Stimulated activated naive B cell treated with anti-CD40 and anti-IgM and Interleukin-4, amounts not matched to agents 10 μg/mL and 1 μg/mL and 100 μg/mL, for 72 hours (primary cell): ENCODE measurements around the gene ITPA.

Experiments used
- ATAC-seq, 2 donors: fragments of 150-1000 bp; cut with Tn5 transposase; replicated peaks; 2 replicates each; pipeline ENCODE4 v1.10.0; 2021; ENCODE audit warnings: moderate library complexity in 1 of 2
- DNase-seq: peaks from one replicate; pipeline ENCODE4 v3.0.0; 2021
- H3K27ac Mint-ChIP-seq: one replicate; pipeline ENCODE4 v1.8.0; 2022; ENCODE audit warnings: mild to moderate bottlenecking, mixed read lengths
- H3K27me3 Mint-ChIP-seq, 2 donors: one replicate each; pipeline ENCODE4 v1.8.0; 2022; ENCODE audit warnings: mixed read lengths in 2 of 2
- H3K36me3 Mint-ChIP-seq, 2 donors: one replicate each; pipeline ENCODE4 v1.8.0; 2022; ENCODE audit warnings: mixed read lengths in 2 of 2, mild to moderate bottlenecking in 1 of 2
- H3K4me1 Mint-ChIP-seq, 2 donors: one replicate each; pipeline ENCODE4 v1.8.0; 2022; ENCODE audit warnings: mixed read lengths in 2 of 2, mild to moderate bottlenecking in 1 of 2
- H3K4me3 Mint-ChIP-seq, 2 donors: one replicate each; pipeline ENCODE4 v1.8.0; 2022; ENCODE audit warnings: mild to moderate bottlenecking in 2 of 2, mixed read lengths in 2 of 2, moderate library complexity in 1 of 2
- H3K9me3 Mint-ChIP-seq, 2 donors: one replicate each; pipeline ENCODE4 v1.8.0; 2022; ENCODE audit warnings: mixed read lengths in 2 of 2, mild to moderate bottlenecking in 1 of 2

ITPA gene

GRCh38 chr20:3235666-3236324 lies 26.5 kb downstream of the ITPA start:
- H3K4me3 Mint-ChIP-seq = no peak overlapping the region
- H3K27me3 Mint-ChIP-seq = peaks cover 45 to 52% of the 10 kb centered on the region in 2 donors

GRCh38 chr20:3237011-3237957 lies 28.0 kb downstream of the ITPA start:
- peaks cover 56 to 65% of the 10 kb centered on the region in 2 donors for H3K27me3 Mint-ChIP-seq
- H3K9me3 Mint-ChIP-seq = no peaks in the 10 kb centered on the region
- ATAC-seq (no peak), DNase-seq (no peak)
- H3K4me1 Mint-ChIP-seq = peaks cover 8 to 22% of the 10 kb centered on the region in 2 donors
- H3K27ac Mint-ChIP-seq = no peak overlapping the region
- no peaks in the 10 kb centered on the region for H3K36me3 Mint-ChIP-seq
- peak overlapping the region; percentile 81 to 84 for H3K4me3 Mint-ChIP-seq

More at GRCh38 chr20:3235666-3236324, 26.5 kb downstream of the ITPA start:
- Mint-ChIP-seq H3K9me3 (no peaks in the 10 kb centered on the region), H3K4me1 (peaks cover 8 to 17% of the 10 kb centered on the region in 2 donors), H3K27ac (no peak overlapping the region), H3K36me3 (no peaks in the 10 kb centered on the region)
- no peak for ATAC-seq
- DNase-seq = no peak

GRCh38 chr20:3237958-3238615 lies 28.8 kb downstream of the ITPA start:
- peaks cover 58 to 69% of the 10 kb centered on the region in 2 donors for H3K27me3 Mint-ChIP-seq
- H3K9me3 Mint-ChIP-seq = no peaks in the 10 kb centered on the region
- no peak overlapping the region for H3K27ac Mint-ChIP-seq
- H3K4me1 Mint-ChIP-seq = peaks cover 8 to 22% of the 10 kb centered on the region in 2 donors
- DNase-seq (no peak), ATAC-seq (peak; percentile 26 to 33)
- no peaks in the 10 kb centered on the region for H3K36me3 Mint-ChIP-seq
- H3K4me3 Mint-ChIP-seq = peak overlapping the region; percentile 81 to 84

GRCh38 chr20:3238616-3239025 lies 29.3 kb downstream of the ITPA start:
- Mint-ChIP-seq H3K9me3 (no peaks in the 10 kb centered on the region), H3K4me1 (peaks cover 8 to 22% of the 10 kb centered on the region in 2 donors), H3K4me3 (peak overlapping the region; percentile 81 to 84), H3K27ac (no peak overlapping the region), H3K36me3 (no peaks in the 10 kb centered on the region), H3K27me3 (peaks cover 60 to 73% of the 10 kb centered on the region in 2 donors)
- DNase-seq (no peak), ATAC-seq (peak; percentile 67 to 70)

GRCh38 chr20:3239026-3239866 lies 29.9 kb downstream of the ITPA start, which contains the start of gene SLC4A11:
Gene SLC4A11 (minus strand): TSS chr20:3239190. CDS start chr20:3239137, 53 bp downstream.
- DNase-seq (no peak), ATAC-seq (peak; percentile 69 to 74)
- Mint-ChIP-seq H3K4me3 (peak within 1 kb of the TSS; percentile 88 to 92), H3K36me3 (no peaks in the 10 kb centered on the region), H3K27ac (peak within 1 kb of the TSS; percentile 84), H3K4me1 (peaks cover 8 to 22% of the 10 kb centered on the region in 2 donors), H3K9me3 (no peaks in the 10 kb centered on the region), H3K27me3 (peaks cover 64 to 79% of the 10 kb centered on the region in 2 donors)

- H3K27me3 Mint-ChIP-seq = peaks cover 62 to 85% of the 10 kb centered on the region in 2 donors
Observed at GRCh38 chr20:3239867-3240775, 30.8 kb downstream of the ITPA start.

GRCh38 chr20:3240776-3241363 lies 31.6 kb downstream of the ITPA start:
- Mint-ChIP-seq H3K27me3 (peaks cover 57 to 79% of the 10 kb centered on the region in 2 donors), H3K27ac (no peak overlapping the region), H3K4me3 (no peak overlapping the region), H3K36me3 (no peaks in the 10 kb centered on the region), H3K4me1 (peaks cover 8 to 22% of the 10 kb centered on the region in 2 donors), H3K9me3 (no peaks in the 10 kb centered on the region)
- no peak for ATAC-seq
- DNase-seq = no peak

More at GRCh38 chr20:3239867-3240775, 30.8 kb downstream of the ITPA start:
- DNase-seq (no peak), ATAC-seq (no peak)
- no peaks in the 10 kb centered on the region for H3K9me3 Mint-ChIP-seq
- peaks cover 8 to 22% of the 10 kb centered on the region in 2 donors for H3K4me1 Mint-ChIP-seq
- H3K4me3 Mint-ChIP-seq = peak overlapping the region; percentile 88 to 92
- no peaks in the 10 kb centered on the region for H3K36me3 Mint-ChIP-seq
- H3K27ac Mint-ChIP-seq = peak overlapping the region; percentile 84

- Mint-ChIP-seq H3K27me3 (peaks cover 48 to 73% of the 10 kb centered on the region in 2 donors), H3K27ac (no peak overlapping the region), H3K36me3 (no peaks in the 10 kb centered on the region), H3K4me1 (peaks cover 8 to 22% of the 10 kb centered on the region in 2 donors), H3K4me3 (no peak overlapping the region), H3K9me3 (no peaks in the 10 kb centered on the region)
- DNase-seq = no peak
- no peak for ATAC-seq
Observed at GRCh38 chr20:3242172-3242692, 32.9 kb downstream of the ITPA start.

GRCh38 chr20:3243718-3244358 lies 34.5 kb downstream of the ITPA start:
- Mint-ChIP-seq H3K27me3 (peaks cover 50 to 74% of the 10 kb centered on the region in 2 donors), H3K9me3 (no peaks in the 10 kb centered on the region), H3K4me3 (no peak overlapping the region), H3K27ac (no peak overlapping the region), H3K36me3 (no peaks in the 10 kb centered on the region), H3K4me1 (peaks cover 11 to 19% of the 10 kb centered on the region in 2 donors)
- ATAC-seq = no peak
- DNase-seq = no peak

- no peak overlapping the region for H3K27ac Mint-ChIP-seq
- H3K4me3 Mint-ChIP-seq = no peak overlapping the region
- no peak for ATAC-seq
- H3K36me3 Mint-ChIP-seq = no peaks in the 10 kb centered on the region
- no peak for DNase-seq
- peaks cover 9 to 20% of the 10 kb centered on the region in 2 donors for H3K4me1 Mint-ChIP-seq
- H3K27me3 Mint-ChIP-seq = peaks cover 48 to 77% of the 10 kb centered on the region in 2 donors
- no peaks in the 10 kb centered on the region for H3K9me3 Mint-ChIP-seq
Observed at GRCh38 chr20:3244613-3245012, 35.3 kb downstream of the ITPA start.

GRCh38 chr20:3245156-3245555 lies 35.9 kb downstream of the ITPA start:
- no peak for ATAC-seq
- H3K9me3 Mint-ChIP-seq = no peaks in the 10 kb centered on the region
- no peak overlapping the region for H3K27ac Mint-ChIP-seq
- H3K4me3 Mint-ChIP-seq = no peak overlapping the region
- peaks cover 4 to 15% of the 10 kb centered on the region in 2 donors for H3K4me1 Mint-ChIP-seq
- no peaks in the 10 kb centered on the region for H3K36me3 Mint-ChIP-seq
- DNase-seq = no peak
- peaks cover 48 to 77% of the 10 kb centered on the region in 2 donors for H3K27me3 Mint-ChIP-seq

GRCh38 chr20:3245711-3246110 lies 36.4 kb downstream of the ITPA start:
- DNase-seq = no peak
- Mint-ChIP-seq H3K4me1 (peaks cover 4 to 13% of the 10 kb centered on the region in 2 donors), H3K9me3 (no peaks in the 10 kb centered on the region), H3K36me3 (peaks cover 0 to 2% of the 10 kb centered on the region in 2 donors), H3K27ac (no peak overlapping the region), H3K4me3 (no peak overlapping the region), H3K27me3 (peaks cover 51 to 76% of the 10 kb centered on the region in 2 donors)
- ATAC-seq = no peak
